K562 (cell line): ENCODE data around the gene DIP2A. TPM values are rescaled to one million over a fixed set of nuclear protein-coding genes. Genes with fewer than 3 reads are reported as not detected.

Experiments used
- ATAC-seq: fragments of 200-7000 bp; cut with Tn5 transposase; 3 replicates; pipeline ENCODE4 v1.9.1; 2020; ENCODE audit warnings: moderate library complexity
- BruUV-seq: library from RNA; stranded (reverse); fragments of 400-500 nt; replicated peaks from 2 replicates; lab custom pipeline; 2021; lab: Mats Ljungman, UMichigan
- CTCF ChIA-PET: fragments of 300-600 bp; formaldehyde crosslinking; extraction: SDS; loops from one replicate; lab custom pipeline; 2021; ENCODE audit warnings: low intra/inter-chr PET ratio; lab: Yijun Ruan, JAX
- POLR2A ChIA-PET: fragments of 300-600, 350-650 bp; sonication (Branson Sonifier 250); formaldehyde crosslinking; extraction: SDS; loops from one replicate; lab custom pipeline; 2021; ENCODE audit warnings: antibody characterized with exemption, inconsistent platforms; lab: Yijun Ruan, JAX
- DNase-seq, 4 experiments: peaks; one replicate each; pipeline versions ENCODE4 v3.0.0 to v3.0.0-alpha.2; 2011 to 2018; ENCODE audit warnings: low spot score in 3 of 4, mixed read lengths in 3 of 4; ENCODE audit errors: extremely low read depth in 1 of 4
- FAIRE-seq: peaks from 2 replicates; lab custom pipeline; 2011; peaks lifted over from hg19 to GRCh38; lab: Jason Lieb, UNC
- H2AFZ ChIP-seq: 2 replicates; pipeline ENCODE4 v1.6.0; 2011; ENCODE audit warnings: low read depth, low read length, control low read depth, inconsistent platforms
- H3K27ac ChIP-seq: fragments of 200-600 bp; 3 replicates; pipeline ENCODE4 v1.8.0; 2011; ENCODE audit warnings: low read depth, mild to moderate bottlenecking, control low read depth, inconsistent platforms, low read length, moderate library complexity, mixed read lengths; ENCODE audit errors: extremely low read depth
- H3K27me3 ChIP-seq, 2 experiments: fragments of 300-600 bp in 1 of 2; 2 replicates in 1 of 2; 3 replicates in 1 of 2; pipeline versions ENCODE4 v1.6.0 to v1.8.0; 2011; ENCODE audit warnings: inconsistent platforms in 2 of 2, low read length in 2 of 2, mild to moderate bottlenecking in 1 of 2, mixed read lengths in 1 of 2, moderate library complexity in 1 of 2; ENCODE audit not compliant: control insufficient read depth in 2 of 2, insufficient read depth in 2 of 2
- H3K36me3 ChIP-seq: fragments of 300-600 bp; 3 replicates; pipeline ENCODE4 v1.8.0; 2011; ENCODE audit warnings: mild to moderate bottlenecking, low read length, inconsistent platforms; ENCODE audit not compliant: control insufficient read depth, insufficient read depth
- H3K4me1 ChIP-seq, 2 experiments: fragments of 200-600 bp in 1 of 2; replicated peaks in 1 of 2; 2 replicates in 1 of 2; 3 replicates in 1 of 2; pipeline versions ENCODE4 v1.5.1 to v1.8.0; 2011; ENCODE audit warnings: inconsistent platforms in 2 of 2, low read length in 2 of 2, mild to moderate bottlenecking in 1 of 2, mixed read lengths in 1 of 2, moderate library complexity in 1 of 2; ENCODE audit not compliant: control insufficient read depth in 2 of 2, insufficient read depth in 2 of 2
- H3K4me2 ChIP-seq: 2 replicates; pipeline ENCODE4 v1.6.1; 2011; ENCODE audit warnings: low read length, control low read depth, inconsistent platforms, mixed read lengths; ENCODE audit not compliant: insufficient read depth
- H3K4me3 ChIP-seq: fragments of 200-600 bp; sonication (generic), shearing (Covaris generic); 2 replicates; pipeline ENCODE4 v1.5.1; 2016; ENCODE audit warnings: control low read depth, inconsistent platforms
- H3K79me2 ChIP-seq: fragments of 200-600 bp; 3 replicates; pipeline ENCODE4 v1.8.0; 2011; ENCODE audit warnings: low read length, inconsistent platforms; ENCODE audit not compliant: control insufficient read depth, insufficient read depth
- H3K9ac ChIP-seq, 2 experiments: 2 replicates each; pipeline versions ENCODE4 v1.6.0 to v1.6.1; 2011; ENCODE audit warnings: low read depth in 2 of 2, low read length in 2 of 2, control low read depth in 1 of 2, inconsistent platforms in 1 of 2, mild to moderate bottlenecking in 1 of 2, mixed read lengths in 1 of 2; ENCODE audit not compliant: insufficient read depth in 1 of 2
- H3K9me1 ChIP-seq: one replicate; pipeline ENCODE4 v1.6.0; 2011; ENCODE audit warnings: inconsistent platforms, mild to moderate bottlenecking, low read length, moderate library complexity; ENCODE audit not compliant: control insufficient read depth, insufficient read depth
- H3K9me3 ChIP-seq: replicated peaks from 2 replicates; pipeline ENCODE4 v1.5.1; 2011; ENCODE audit warnings: low read depth, low read length, inconsistent platforms; ENCODE audit not compliant: control insufficient read depth, insufficient read depth
- H4K20me1 ChIP-seq: replicated peaks from 2 replicates; pipeline ENCODE4 v1.6.1; 2011; ENCODE audit warnings: low read length, inconsistent platforms, mixed read lengths; ENCODE audit not compliant: control insufficient read depth, insufficient read depth
- GABPB2 ChIP-seq: fragments of 250-450 bp; sonication (Bioruptor Pico); conservative IDR thresholded peaks from 2 replicates; pipeline ENCODE4 v1.5.1; 2021; ENCODE audit warnings: mild to moderate bottlenecking
- POLR2G ChIP-seq: fragments of 200-400 bp; formaldehyde crosslinking; IDR thresholded peaks from 2 replicates; pipeline ENCODE4 v1.6.1; 2017; ENCODE audit warnings: low read depth, mild to moderate bottlenecking, antibody characterized with exemption, low read length, moderate library complexity
- RNF2 ChIP-seq: sonication (generic); IDR thresholded peaks from 2 replicates; pipeline ENCODE4 v1.6.1; 2016
- WGBS: fragments of 100-300 bp; shearing (Covaris generic); methylation state at CpG from one replicate; pipeline ENCODE4 v1.1.6; 2016; ENCODE audit warnings: low coverage, mixed read lengths; ENCODE audit not compliant: insufficient coverage; ENCODE audit errors: missing lambda C conversion rate; 5-methylcytosine and 5-hydroxymethylcytosine counted together
- in situ Hi-C: fragments of 300-500 bp; cut with MboI; formaldehyde crosslinking; loops from 4 replicates; pipeline ENCODE4 v1.15.0; 2018; ENCODE audit warnings: inconsistent platforms, mixed read lengths
- intact Hi-C: fragments of 100-400 bp; cut with micrococcal nuclease; formaldehyde crosslinking; loops from 2 replicates; pipeline ENCODE4 v1.14.2; 2022
- polyA plus RNA-seq, 8 experiments: library from polyadenylated mRNA; depleted of rRNA in 4 of 8; stranded (reverse) in 5 of 8; unstranded in 3 of 8; fragments of >200 nt; fragmentation: Nextera tagmentation in 2 of 8; fragmentation: Illumina TruSeq in 1 of 8; extraction: Ambion mirVana in 2 of 8; extraction: Trizol in 1 of 8; gene quantifications; 2 replicates each; pipeline versions ENCODE4 v1.2.1 to v1.2.3, GENCODE V29; 2011 to 2014; ENCODE audit warnings: inconsistent platforms in 1 of 8, missing spikeins in 1 of 8
- total RNA-seq, 7 experiments: library from RNA; depleted of rRNA in 6 of 7; stranded (reverse); fragments of >200 nt in 6 of 7; fragmentation: Illumina TruSeq in 2 of 7; extraction: Trizol in 2 of 7; gene quantifications; 2 replicates each; pipeline versions ENCODE4 v1.2.1 to v1.2.3, GENCODE V29; 2011 to 2021; ENCODE audit warnings: low replicate concordance in 1 of 7
- TF ChIP-seq, protein P1 (sequence below): fragments of 450-650 bp; formaldehyde crosslinking; IDR thresholded peaks from 2 replicates; pipeline ENCODE4 v1.4.0; 2022; ENCODE audit warnings: missing genetic modification characterization
- TF ChIP-seq, protein P2 (sequence below), 3 experiments: fragments of 200-800 bp in 1 of 3; fragments of 250-450 bp in 1 of 3; fragments of 450-650 bp in 1 of 3; sonication (Bioruptor Pico) in 1 of 3; sonication (Bioruptor generic) in 1 of 3; formaldehyde crosslinking in 1 of 3; IDR thresholded peaks; 2 replicates each; pipeline versions ENCODE4 v1.6.1 to v1.8.0; 2016 to 2022; ENCODE audit warnings: mild to moderate bottlenecking in 2 of 3, missing genetic modification characterization in 2 of 3, missing compliant biosample characterization in 1 of 3, moderate library complexity in 1 of 3
- TF ChIP-seq, protein P3 (sequence below): fragments of 250-450 bp; sonication (Bioruptor Pico); IDR thresholded peaks from 2 replicates; pipeline ENCODE4 v1.5.0; 2022; ENCODE audit warnings: mild to moderate bottlenecking
- TF ChIP-seq, protein P4 (sequence below), 2 experiments: fragments of 450-650 bp in 1 of 2; sonication (generic) in 1 of 2; formaldehyde crosslinking; conservative IDR thresholded peaks; 2 replicates each; pipeline versions ENCODE4 v1.4.0 to v1.8.1; 2020 to 2022; ENCODE audit warnings: mild to moderate bottlenecking in 1 of 2, missing genetic modification reagents in 1 of 2
- TF ChIP-seq, protein P5 (sequence below): fragments of 450-650 bp; formaldehyde crosslinking; IDR thresholded peaks from 2 replicates; pipeline ENCODE4 v1.4.0; 2020; ENCODE audit warnings: mild to moderate bottlenecking, moderate library complexity

The DIP2A gene
- total and polyA plus RNA-seq, 9 of the 15 experiments (the other 6 are each of a cell fraction or from before 2014, with no cell fraction given): 4.3 to 34.5 (median 20.3) TPM

DNA sequence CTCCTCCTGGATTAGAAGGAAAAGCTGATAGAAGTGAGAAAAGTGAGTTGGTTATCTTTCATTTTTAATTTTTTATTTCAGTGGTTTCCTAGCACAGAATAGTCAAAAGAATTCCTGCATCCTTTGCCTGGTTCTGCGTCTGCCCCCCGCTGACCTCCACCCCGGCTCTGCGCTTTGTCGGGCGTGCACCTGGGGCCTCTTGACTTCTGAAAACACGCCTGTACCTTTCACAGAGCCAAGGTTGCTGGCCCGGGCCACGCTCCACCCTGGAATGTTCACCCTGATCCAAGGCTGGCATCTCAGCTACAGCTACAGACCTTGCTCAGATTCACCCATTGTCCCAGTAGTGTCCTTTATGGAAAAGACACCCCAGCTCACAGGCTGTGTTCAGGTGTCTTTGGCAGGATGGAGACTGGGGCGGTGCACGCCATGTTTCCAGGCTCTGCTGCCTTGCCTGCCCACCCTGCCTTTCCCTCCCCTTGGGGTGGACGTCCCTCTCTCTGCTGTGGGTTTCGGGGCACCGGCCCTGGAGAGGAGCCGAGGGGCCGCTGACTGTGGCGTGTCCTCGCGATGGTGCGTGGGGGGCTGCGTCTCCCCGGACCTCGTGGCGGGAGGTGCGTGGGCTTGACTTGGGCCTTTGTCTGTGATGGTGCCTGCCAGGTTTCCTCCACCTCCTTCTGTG lies 40.3 kb upstream of the DIP2A start:
- no TSS peak for BruUV-seq
- Histone ChIP-seq H3K27ac (no peak overlapping the region), H3K4me3 (no peak overlapping the region), H4K20me1 (no peaks in the 10 kb centered on the region), H3K9me3 (no peaks in the 10 kb centered on the region), H3K4me2 (no peak overlapping the region), H3K36me3 (peaks cover 62% of the 10 kb centered on the region; the same call in 2 of the 3 replicates), H3K9me1 (no peaks in the 10 kb centered on the region), H3K9ac (peak overlapping the region in 1 of 2 experiments; percentile 28; a peak in 2 of 4 replicates), H2AFZ (no peak overlapping the region), H3K27me3 (no peaks in the 10 kb centered on the region), H3K4me1 (peaks cover 0 to 14% of the 10 kb centered on the region in 2 experiments; a peak in 1 of 5 replicates), H3K79me2 (no peaks in the 10 kb centered on the region)
- ATAC-seq (no peak), DNase-seq (no peak), FAIRE-seq (no peak)
- intact Hi-C loops: no loop called here
- ChIA-PET POLR2A (interaction anchor here (1.1 kb wide), 1 partner anchor 13 kb away, joined by 4 read pairs; no protein-coding TSS in a partner anchor), CTCF (no interaction called here)
- 95% methylated on average over 23 of the region's 25 CpGs for WGBS
- in situ Hi-C loops: no loop called here
- TF ChIP-seq, protein P1, sequence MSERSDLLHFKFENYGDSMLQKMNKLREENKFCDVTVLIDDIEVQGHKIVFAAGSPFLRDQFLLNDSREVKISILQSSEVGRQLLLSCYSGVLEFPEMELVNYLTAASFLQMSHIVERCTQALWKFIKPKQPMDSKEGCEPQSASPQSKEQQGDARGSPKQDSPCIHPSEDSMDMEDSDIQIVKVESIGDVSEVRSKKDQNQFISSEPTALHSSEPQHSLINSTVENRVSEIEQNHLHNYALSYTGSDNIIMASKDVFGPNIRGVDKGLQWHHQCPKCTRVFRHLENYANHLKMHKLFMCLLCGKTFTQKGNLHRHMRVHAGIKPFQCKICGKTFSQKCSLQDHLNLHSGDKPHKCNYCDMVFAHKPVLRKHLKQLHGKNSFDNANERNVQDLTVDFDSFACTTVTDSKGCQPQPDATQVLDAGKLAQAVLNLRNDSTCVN (CRISPR knock-in tag): no peak
- TF ChIP-seq, protein P2, sequence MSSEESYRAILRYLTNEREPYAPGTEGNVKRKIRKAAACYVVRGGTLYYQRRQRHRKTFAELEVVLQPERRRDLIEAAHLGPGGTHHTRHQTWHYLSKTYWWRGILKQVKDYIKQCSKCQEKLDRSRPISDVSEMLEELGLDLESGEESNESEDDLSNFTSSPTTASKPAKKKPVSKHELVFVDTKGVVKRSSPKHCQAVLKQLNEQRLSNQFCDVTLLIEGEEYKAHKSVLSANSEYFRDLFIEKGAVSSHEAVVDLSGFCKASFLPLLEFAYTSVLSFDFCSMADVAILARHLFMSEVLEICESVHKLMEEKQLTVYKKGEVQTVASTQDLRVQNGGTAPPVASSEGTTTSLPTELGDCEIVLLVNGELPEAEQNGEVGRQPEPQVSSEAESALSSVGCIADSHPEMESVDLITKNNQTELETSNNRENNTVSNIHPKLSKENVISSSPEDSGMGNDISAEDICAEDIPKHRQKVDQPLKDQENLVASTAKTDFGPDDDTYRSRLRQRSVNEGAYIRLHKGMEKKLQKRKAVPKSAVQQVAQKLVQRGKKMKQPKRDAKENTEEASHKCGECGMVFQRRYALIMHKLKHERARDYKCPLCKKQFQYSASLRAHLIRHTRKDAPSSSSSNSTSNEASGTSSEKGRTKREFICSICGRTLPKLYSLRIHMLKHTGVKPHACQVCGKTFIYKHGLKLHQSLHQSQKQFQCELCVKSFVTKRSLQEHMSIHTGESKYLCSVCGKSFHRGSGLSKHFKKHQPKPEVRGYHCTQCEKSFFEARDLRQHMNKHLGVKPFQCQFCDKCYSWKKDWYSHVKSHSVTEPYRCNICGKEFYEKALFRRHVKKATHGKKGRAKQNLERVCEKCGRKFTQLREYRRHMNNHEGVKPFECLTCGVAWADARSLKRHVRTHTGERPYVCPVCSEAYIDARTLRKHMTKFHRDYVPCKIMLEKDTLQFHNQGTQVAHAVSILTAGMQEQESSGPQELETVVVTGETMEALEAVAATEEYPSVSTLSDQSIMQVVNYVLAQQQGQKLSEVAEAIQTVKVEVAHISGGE (CRISPR knock-in tag; IDR thresholded peaks at IDR 0.05): no peak
- TF ChIP-seq, protein P3, sequence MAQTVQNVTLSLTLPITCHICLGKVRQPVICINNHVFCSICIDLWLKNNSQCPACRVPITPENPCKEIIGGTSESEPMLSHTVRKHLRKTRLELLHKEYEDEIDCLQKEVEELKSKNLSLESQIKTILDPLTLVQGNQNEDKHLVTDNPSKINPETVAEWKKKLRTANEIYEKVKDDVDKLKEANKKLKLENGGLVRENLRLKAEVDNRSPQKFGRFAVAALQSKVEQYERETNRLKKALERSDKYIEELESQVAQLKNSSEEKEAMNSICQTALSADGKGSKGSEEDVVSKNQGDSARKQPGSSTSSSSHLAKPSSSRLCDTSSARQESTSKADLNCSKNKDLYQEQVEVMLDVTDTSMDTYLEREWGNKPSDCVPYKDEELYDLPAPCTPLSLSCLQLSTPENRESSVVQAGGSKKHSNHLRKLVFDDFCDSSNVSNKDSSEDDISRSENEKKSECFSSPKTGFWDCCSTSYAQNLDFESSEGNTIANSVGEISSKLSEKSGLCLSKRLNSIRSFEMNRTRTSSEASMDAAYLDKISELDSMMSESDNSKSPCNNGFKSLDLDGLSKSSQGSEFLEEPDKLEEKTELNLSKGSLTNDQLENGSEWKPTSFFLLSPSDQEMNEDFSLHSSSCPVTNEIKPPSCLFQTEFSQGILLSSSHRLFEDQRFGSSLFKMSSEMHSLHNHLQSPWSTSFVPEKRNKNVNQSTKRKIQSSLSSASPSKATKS (CRISPR knock-in tag): no peak
- TF ChIP-seq RNF2 (no peak), POLR2G (peak; percentile 51), GABPB2 (no peak)
- TF ChIP-seq, protein P4, sequence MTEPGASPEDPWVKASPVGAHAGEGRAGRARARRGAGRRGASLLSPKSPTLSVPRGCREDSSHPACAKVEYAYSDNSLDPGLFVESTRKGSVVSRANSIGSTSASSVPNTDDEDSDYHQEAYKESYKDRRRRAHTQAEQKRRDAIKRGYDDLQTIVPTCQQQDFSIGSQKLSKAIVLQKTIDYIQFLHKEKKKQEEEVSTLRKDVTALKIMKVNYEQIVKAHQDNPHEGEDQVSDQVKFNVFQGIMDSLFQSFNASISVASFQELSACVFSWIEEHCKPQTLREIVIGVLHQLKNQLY (CRISPR knock-in tag; conservative IDR thresholded peaks at IDR 0.05): no peak
- TF ChIP-seq, protein P5, sequence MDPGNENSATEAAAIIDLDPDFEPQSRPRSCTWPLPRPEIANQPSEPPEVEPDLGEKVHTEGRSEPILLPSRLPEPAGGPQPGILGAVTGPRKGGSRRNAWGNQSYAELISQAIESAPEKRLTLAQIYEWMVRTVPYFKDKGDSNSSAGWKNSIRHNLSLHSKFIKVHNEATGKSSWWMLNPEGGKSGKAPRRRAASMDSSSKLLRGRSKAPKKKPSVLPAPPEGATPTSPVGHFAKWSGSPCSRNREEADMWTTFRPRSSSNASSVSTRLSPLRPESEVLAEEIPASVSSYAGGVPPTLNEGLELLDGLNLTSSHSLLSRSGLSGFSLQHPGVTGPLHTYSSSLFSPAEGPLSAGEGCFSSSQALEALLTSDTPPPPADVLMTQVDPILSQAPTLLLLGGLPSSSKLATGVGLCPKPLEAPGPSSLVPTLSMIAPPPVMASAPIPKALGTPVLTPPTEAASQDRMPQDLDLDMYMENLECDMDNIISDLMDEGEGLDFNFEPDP (CRISPR knock-in tag): no peak
